GM10266 (cell line): Measurements from ENCODE around the gene IGFBP7.

Experiments used
- DNase-seq: peaks from one replicate; pipeline ENCODE4 v3.0.0; 2012; ENCODE audit errors: extremely low spot score
- CTCF ChIP-seq: IDR thresholded peaks from 2 replicates; pipeline ENCODE4 v1.5.1; 2012; ENCODE audit warnings: mild to moderate bottlenecking, low read depth; ENCODE audit not compliant: control insufficient read depth, insufficient read depth; ENCODE audit errors: missing control alignments

The IGFBP7 gene

DNA sequence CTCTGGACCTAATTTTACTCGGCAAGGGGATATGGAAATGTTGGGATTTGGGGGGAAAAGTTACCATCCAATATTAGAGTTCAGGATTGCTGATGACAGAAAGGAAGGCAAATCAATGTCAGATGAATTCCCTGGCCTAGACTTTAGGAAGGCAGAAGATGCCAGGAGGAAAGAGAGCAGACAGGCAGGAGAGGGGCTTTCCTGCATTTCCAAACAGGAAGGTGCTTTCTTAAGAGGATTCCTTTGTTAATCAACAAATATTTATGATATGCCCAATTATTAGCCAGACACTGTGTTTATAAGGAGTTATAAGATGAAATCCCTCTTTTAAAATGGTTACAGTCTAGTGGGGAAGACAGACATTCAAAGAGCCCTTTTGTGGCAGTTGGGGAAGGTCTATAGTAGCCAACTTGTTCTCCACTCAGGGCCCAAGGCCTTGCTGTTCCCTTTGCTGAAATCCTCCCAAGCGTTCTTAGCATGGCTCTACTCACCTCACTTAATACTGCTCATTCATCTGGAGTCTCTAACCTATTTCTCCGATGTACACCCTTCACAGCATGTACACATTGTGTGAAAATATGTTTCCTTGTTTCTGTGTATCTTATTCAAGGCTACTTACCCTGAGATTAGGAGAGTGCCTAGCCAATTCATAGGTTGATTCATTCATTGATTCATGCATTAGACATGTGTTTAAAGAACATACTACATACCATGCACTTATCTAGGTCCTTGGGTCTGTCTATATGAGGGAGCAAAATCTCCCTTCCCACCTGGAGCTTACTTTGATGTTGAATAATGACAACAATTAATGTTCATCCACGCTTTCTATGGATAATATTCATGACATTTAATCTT, 5.3 kb downstream of the IGFBP7 start:
- no peak for DNase-seq
- TF ChIP-seq CTCF, result no peak

GRCh38 chr4:57103051-57103450, 7.1 kb downstream of the IGFBP7 start:
- DNase-seq, result no peak
- TF ChIP-seq CTCF, result no peak

GRCh38 chr4:57102050-57102624, 8.0 kb downstream of the IGFBP7 start:
- no peak for DNase-seq
- no peak for TF ChIP-seq CTCF

GRCh38 chr4:57100979-57101651, 9.1 kb downstream of the IGFBP7 start:
- no peak for TF ChIP-seq CTCF
- no peak for DNase-seq

DNA sequence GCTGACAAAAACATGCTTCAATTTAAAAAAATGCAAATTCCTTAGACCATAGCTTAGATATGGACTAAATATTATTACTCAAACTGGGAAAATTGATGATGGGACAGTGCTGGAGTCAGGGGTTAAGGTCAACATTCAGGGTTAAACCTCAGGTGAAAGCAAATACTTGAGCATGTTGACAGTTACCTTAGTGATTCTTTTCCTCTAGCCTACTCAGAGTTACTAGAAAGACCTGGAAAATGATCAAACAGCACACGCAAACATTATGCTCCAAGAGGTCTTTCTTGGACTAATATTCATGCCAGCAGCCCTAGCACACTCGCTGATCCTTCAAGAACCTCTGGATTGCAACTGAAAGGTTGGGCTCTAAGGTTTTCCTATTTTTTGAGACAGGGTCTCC, 10.8 kb downstream of the IGFBP7 start:
- no peak for DNase-seq
- TF ChIP-seq CTCF, result no peak

- no peak for TF ChIP-seq CTCF
- no peak for DNase-seq
Observed at GRCh38 chr4:57098941-57099340, 11.2 kb downstream of the IGFBP7 start.

DNA sequence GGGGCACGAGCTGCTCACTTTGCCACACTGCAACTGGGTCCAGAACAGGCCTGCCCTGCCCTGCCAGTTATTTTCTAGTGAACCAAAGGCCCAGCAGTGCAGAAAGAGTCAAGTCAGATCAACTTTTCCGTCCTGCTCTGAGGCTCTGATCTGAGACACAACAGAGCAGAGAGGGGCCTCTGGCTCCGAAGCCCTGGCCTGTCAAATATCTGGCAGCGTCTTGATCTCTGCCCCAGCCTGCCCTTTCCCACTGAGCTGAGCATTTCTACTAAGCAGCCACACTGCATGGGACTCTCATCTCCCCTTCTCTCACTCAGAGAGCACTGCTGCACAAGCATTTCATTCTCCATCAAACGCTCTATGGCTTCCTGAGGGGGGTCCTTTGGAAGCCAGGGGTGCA, 11.8 kb downstream of the IGFBP7 start:
- no peak for DNase-seq
- no peak for TF ChIP-seq CTCF
